CD4-positive, CD25-positive, alpha-beta regulatory T cell (primary cell): ENCODE data around the gene PITPNM2. TPM values are rescaled to one million over a fixed set of nuclear protein-coding genes. Genes with fewer than 3 reads are reported as not detected.

Source experiments
- ATAC-seq, 2 donors: fragments of 150-1000 bp; cut with Tn5 transposase; one replicate each; pipeline ENCODE4 v1.10.0; 2021; ENCODE audit warnings: low read depth in 2 of 2, moderate number of reproducible peaks in 2 of 2, moderate library complexity in 1 of 2
- DNase-seq, 3 donors: peaks; one replicate each; pipeline versions ENCODE4 v3.0.0 to v3.0.0-alpha.2; 2012 to 2022; ENCODE audit warnings: mixed read lengths in 1 of 3
- H3K27ac ChIP-seq: one replicate; pipeline ENCODE4 v1.7.0; 2013; ENCODE audit warnings: mild to moderate bottlenecking, low read length; ENCODE audit not compliant: insufficient read depth, poor library complexity, severe bottlenecking
- H3K27me3 ChIP-seq: one replicate; pipeline ENCODE4 v1.7.0; 2013; ENCODE audit warnings: low read length; ENCODE audit not compliant: control insufficient read depth, insufficient read depth
- H3K36me3 ChIP-seq: one replicate; pipeline ENCODE4 v1.7.0; 2013; ENCODE audit warnings: mild to moderate bottlenecking, low read length, moderate library complexity; ENCODE audit not compliant: control insufficient read depth, insufficient read depth
- H3K4me1 ChIP-seq: 2 replicates; pipeline ENCODE4 v1.7.0; 2013; ENCODE audit warnings: mild to moderate bottlenecking, low read length; ENCODE audit not compliant: insufficient read depth, control insufficient read depth, poor library complexity, severe bottlenecking
- H3K4me3 ChIP-seq: one replicate; pipeline ENCODE4 v1.7.0; 2013; ENCODE audit warnings: low read depth, mild to moderate bottlenecking, low read length, moderate library complexity
- H3K9me3 ChIP-seq, 2 experiments: 1 replicate in 1 of 2; 2 replicates in 1 of 2; pipeline ENCODE4 v1.7.0; 2013; ENCODE audit warnings: low read length in 2 of 2, mild to moderate bottlenecking in 1 of 2, moderate library complexity in 1 of 2; ENCODE audit not compliant: control insufficient read depth in 2 of 2
- H3K27ac Mint-ChIP-seq, 3 donors: one replicate each; pipeline ENCODE4 v1.8.0; 2020 to 2022; ENCODE audit warnings: mild to moderate bottlenecking in 3 of 3, mixed read lengths in 3 of 3, moderate library complexity in 2 of 3
- H3K27me3 Mint-ChIP-seq: one replicate; pipeline ENCODE4 v1.8.0; 2022; ENCODE audit warnings: mild to moderate bottlenecking, mixed read lengths
- H3K36me3 Mint-ChIP-seq: one replicate; pipeline ENCODE4 v1.8.0; 2020; ENCODE audit warnings: mixed read lengths
- H3K4me1 Mint-ChIP-seq, 4 donors: one replicate each; pipeline ENCODE4 v1.8.0; 2020 to 2022; ENCODE audit warnings: mixed read lengths in 4 of 4, mild to moderate bottlenecking in 1 of 4
- H3K4me3 Mint-ChIP-seq, 4 donors: one replicate each; pipeline ENCODE4 v1.8.0; 2020 to 2022; ENCODE audit warnings: mild to moderate bottlenecking in 4 of 4, mixed read lengths in 4 of 4, moderate library complexity in 3 of 4
- H3K9me3 Mint-ChIP-seq, 7 donors: one replicate each; pipeline ENCODE4 v1.8.0; 2020 to 2022; ENCODE audit warnings: mixed read lengths in 7 of 7, mild to moderate bottlenecking in 3 of 7, moderate library complexity in 2 of 7
- polyA plus RNA-seq, 4 donors: library from polyadenylated mRNA; unstranded; fragments of 300-500 nt; fragmentation: Illumina TruSeq; gene quantifications; one replicate each; pipeline ENCODE4 v1.2.3, GENCODE V29; 2021
- total RNA-seq: library from RNA; stranded (reverse); gene quantifications from one replicate; pipeline ENCODE4 v1.2.3, GENCODE V29; 2022

The PITPNM2 gene
- total and polyA plus RNA-seq, 5 donors from 2014 or later = 2.2 to 57.2 (median 4.0) TPM

GRCh38 chr12:123164710-123165261 lies 13.9 kb upstream of the PITPNM2 start:
- H3K36me3 Mint-ChIP-seq = peaks cover 21% of the 10 kb centered on the region

GRCh38 chr12:123164222-123164621 lies 13.3 kb upstream of the PITPNM2 start:
- H3K9me3 ChIP-seq = no peaks in the 10 kb centered on the region
- no peaks in the 10 kb centered on the region for H3K4me1 ChIP-seq
- no peaks in the 10 kb centered on the region for H3K27me3 ChIP-seq
- DNase-seq (no peak), ATAC-seq (no peak)
- Mint-ChIP-seq H3K36me3 (peaks cover 21% of the 10 kb centered on the region), H3K9me3 (no peaks in the 10 kb centered on the region), H3K4me1 (peaks cover 0 to 4% (median under 1%) of the 10 kb centered on the region in 4 donors), H3K4me3 (no peak overlapping the region), H3K27me3 (no peaks in the 10 kb centered on the region), H3K27ac (peak overlapping the region in 1 of 3 donors; percentile 62)
- H3K4me3 ChIP-seq = no peak overlapping the region
- peaks cover 58% of the 10 kb centered on the region for H3K36me3 ChIP-seq
- H3K27ac ChIP-seq = no peak overlapping the region

More at GRCh38 chr12:123164710-123165261, 13.9 kb upstream of the PITPNM2 start:
- Histone ChIP-seq H3K36me3 (peaks cover 58% of the 10 kb centered on the region), H3K4me1 (no peaks in the 10 kb centered on the region), H3K4me3 (no peak overlapping the region), H3K27me3 (no peaks in the 10 kb centered on the region), H3K9me3 (no peaks in the 10 kb centered on the region), H3K27ac (no peak overlapping the region)
- ATAC-seq (no peak), DNase-seq (no peak)
- Mint-ChIP-seq H3K9me3 (no peaks in the 10 kb centered on the region), H3K4me3 (no peak overlapping the region), H3K4me1 (peaks cover 0 to 4% (median under 1%) of the 10 kb centered on the region in 4 donors), H3K27ac (peak overlapping the region in 1 of 3 donors; percentile 56), H3K27me3 (no peaks in the 10 kb centered on the region)

- no peak for DNase-seq
- Histone ChIP-seq H3K27ac (no peak overlapping the region), H3K4me1 (no peaks in the 10 kb centered on the region), H3K36me3 (peaks cover 58% of the 10 kb centered on the region), H3K9me3 (no peaks in the 10 kb centered on the region), H3K27me3 (no peaks in the 10 kb centered on the region), H3K4me3 (no peak overlapping the region)
- Mint-ChIP-seq H3K27me3 (no peaks in the 10 kb centered on the region), H3K36me3 (peaks cover 21% of the 10 kb centered on the region), H3K27ac (peak overlapping the region in 1 of 3 donors; percentile 62), H3K4me1 (peaks cover 0 to 4% (median under 1%) of the 10 kb centered on the region in 4 donors), H3K9me3 (no peaks in the 10 kb centered on the region), H3K4me3 (no peak overlapping the region)
- ATAC-seq = no peak
Observed at GRCh38 chr12:123163227-123163626, 12.3 kb upstream of the PITPNM2 start.

- Histone ChIP-seq H3K36me3 (peaks cover 52% of the 10 kb centered on the region), H3K9me3 (no peaks in the 10 kb centered on the region), H3K27me3 (no peaks in the 10 kb centered on the region), H3K4me3 (no peak overlapping the region), H3K27ac (no peak overlapping the region), H3K4me1 (no peaks in the 10 kb centered on the region)
- H3K27me3 Mint-ChIP-seq = no peaks in the 10 kb centered on the region
- no peaks in the 10 kb centered on the region for H3K9me3 Mint-ChIP-seq
- H3K36me3 Mint-ChIP-seq = peaks cover 17% of the 10 kb centered on the region
- ATAC-seq (no peak), DNase-seq (no peak)
- H3K4me3 Mint-ChIP-seq = no peak overlapping the region
- H3K27ac Mint-ChIP-seq = peak overlapping the region in 1 of 3 donors; percentile 29
- H3K4me1 Mint-ChIP-seq = no peaks in the 10 kb centered on the region
Observed at GRCh38 chr12:123160801-123161487, 10.1 kb upstream of the PITPNM2 start.

GRCh38 chr12:123153906-123154305 lies 3.0 kb upstream of the PITPNM2 start:
- Histone ChIP-seq H3K9me3 (no peaks in the 10 kb centered on the region), H3K27ac (no peak overlapping the region), H3K4me1 (peaks cover 32% of the 10 kb centered on the region), H3K4me3 (no peak overlapping the region), H3K36me3 (peaks cover 7% of the 10 kb centered on the region), H3K27me3 (no peaks in the 10 kb centered on the region)
- no peaks in the 10 kb centered on the region for H3K36me3 Mint-ChIP-seq
- peak overlapping the region; percentile 14 to 17 (median 17) for H3K27ac Mint-ChIP-seq
- DNase-seq = no peak
- peaks cover 0 to 1% (median 0%) of the 10 kb centered on the region in 7 donors for H3K9me3 Mint-ChIP-seq
- peaks cover 4 to 33% (median 20%) of the 10 kb centered on the region in 4 donors for H3K4me1 Mint-ChIP-seq
- ATAC-seq = no peak
- peak overlapping the region in 1 of 4 donors; percentile 13 for H3K4me3 Mint-ChIP-seq
- no peaks in the 10 kb centered on the region for H3K27me3 Mint-ChIP-seq

GRCh38 chr12:123152833-123153232 lies 1.9 kb upstream of the PITPNM2 start:
- no peaks in the 10 kb centered on the region for H3K27me3 ChIP-seq
- DNase-seq (peak in 2 of 3 donors; percentile 18 to 37), ATAC-seq (no peak)
- peaks cover 7% of the 10 kb centered on the region for H3K36me3 ChIP-seq
- H3K4me3 ChIP-seq = no peak overlapping the region
- H3K9me3 ChIP-seq = no peaks in the 10 kb centered on the region
- peaks cover 0 to 1% (median 0%) of the 10 kb centered on the region in 7 donors for H3K9me3 Mint-ChIP-seq
- no peak overlapping the region for H3K27ac ChIP-seq
- H3K4me1 ChIP-seq = peaks cover 38% of the 10 kb centered on the region
- no peaks in the 10 kb centered on the region for H3K36me3 Mint-ChIP-seq
- H3K27me3 Mint-ChIP-seq = no peaks in the 10 kb centered on the region
- peak overlapping the region; percentile 84 to 91 (median 89) for H3K4me3 Mint-ChIP-seq
- H3K4me1 Mint-ChIP-seq = peaks cover 13 to 43% (median 30%) of the 10 kb centered on the region in 4 donors
- peak overlapping the region in 2 of 3 donors; percentile 17 to 48 for H3K27ac Mint-ChIP-seq

GRCh38 chr12:123151457-123152454 lies 866 bp upstream of the PITPNM2 start:
- ATAC-seq = no peak

More at GRCh38 chr12:123151457-123152454, 866 bp upstream of the PITPNM2 start:
- Mint-ChIP-seq H3K4me1 (peaks cover 23 to 54% (median 41%) of the 10 kb centered on the region in 4 donors), H3K36me3 (no peaks in the 10 kb centered on the region), H3K4me3 (peak overlapping the region; percentile 84 to 91 (median 89)), H3K27ac (peak overlapping the region; percentile 78 to 85 (median 85)), H3K9me3 (peaks cover 0 to 1% (median 0%) of the 10 kb centered on the region in 7 donors), H3K27me3 (no peaks in the 10 kb centered on the region)
- Histone ChIP-seq H3K9me3 (no peaks in the 10 kb centered on the region), H3K27ac (peak overlapping the region; percentile 67), H3K27me3 (no peaks in the 10 kb centered on the region), H3K36me3 (peaks cover 7% of the 10 kb centered on the region), H3K4me3 (peak overlapping the region; percentile 61), H3K4me1 (peaks cover 41% of the 10 kb centered on the region)
- no peak for DNase-seq
